ENCODE measurements around the gene PRKN.

- TF ChIP-seq POLR2A (IDR thresholded peaks at IDR 0.05): no peak
- TF ChIP-seq CTCF (IDR thresholded peaks at IDR 0.05): no peak
Measured at GRCh38 chr6:161356167-161356854, 1371.3 kb downstream of the PRKN start.
